ENCODE measurements around the gene GABRB1.

GABRB1 gene

GRCh38 chr4:46986922-46987638, 44.3 kb upstream of the GABRB1 start:
- TF ChIP-seq TSHZ2 (CRISPR knock-in tag; IDR thresholded peaks at IDR 0.05), result no peak
- no peak for TF ChIP-seq ZC3H10 (CRISPR knock-in tag; IDR thresholded peaks at IDR 0.05)
- no peak for TF ChIP-seq TCF4 (CRISPR knock-in tag; IDR thresholded peaks at IDR 0.05; ENCODE audit: borderline replicate concordance)
- no peak for TF ChIP-seq CSDC2 (CRISPR knock-in tag; IDR thresholded peaks at IDR 0.05)
- no peak for TF ChIP-seq ESRRG (CRISPR knock-in tag; IDR thresholded peaks at IDR 0.05)
- no peak for TF ChIP-seq PPARA (CRISPR knock-in tag; IDR thresholded peaks at IDR 0.05; ENCODE audit: borderline replicate concordance)
- no peak for TF ChIP-seq CREB5 (CRISPR knock-in tag; IDR thresholded peaks at IDR 0.05; ENCODE audit: low read depth)
- TF ChIP-seq TOX (CRISPR knock-in tag; IDR thresholded peaks at IDR 0.05; ENCODE audit: borderline replicate concordance), result no peak
- TF ChIP-seq ARNTL (CRISPR knock-in tag; IDR thresholded peaks at IDR 0.05; ENCODE audit: borderline replicate concordance, low read depth), result no peak
- no peak for TF ChIP-seq ZNF565 (CRISPR knock-in tag; conservative IDR thresholded peaks at IDR 0.05; ENCODE audit: low read depth)
- no peak for TF ChIP-seq ZFP3 (CRISPR knock-in tag; IDR thresholded peaks at IDR 0.05)
- no peak for TF ChIP-seq ZNF8 (CRISPR knock-in tag; IDR thresholded peaks at IDR 0.05)
- TF ChIP-seq BACH2 (CRISPR knock-in tag; IDR thresholded peaks at IDR 0.05; ENCODE audit: borderline replicate concordance), result no peak
- TF ChIP-seq RARB (CRISPR knock-in tag; IDR thresholded peaks at IDR 0.05), result no peak
- TF ChIP-seq CSRNP3 (CRISPR knock-in tag; IDR thresholded peaks at IDR 0.05), result no peak
- ATAC-seq, result no peak

GRCh38 chr4:46992338-46992737, 39.0 kb upstream of the GABRB1 start:
- TF ChIP-seq PPARA (CRISPR knock-in tag; IDR thresholded peaks at IDR 0.05; ENCODE audit: borderline replicate concordance) (no peak), ARNTL (CRISPR knock-in tag; IDR thresholded peaks at IDR 0.05; ENCODE audit: borderline replicate concordance, low read depth) (no peak), PATZ1 (CRISPR knock-in tag; IDR thresholded peaks at IDR 0.05; ENCODE audit: borderline replicate concordance) (no peak), CSRNP3 (CRISPR knock-in tag; IDR thresholded peaks at IDR 0.05) (no peak), ZFP3 (CRISPR knock-in tag; IDR thresholded peaks at IDR 0.05) (no peak), RARB (CRISPR knock-in tag; IDR thresholded peaks at IDR 0.05) (no peak), POU6F1 (CRISPR knock-in tag; IDR thresholded peaks at IDR 0.05; ENCODE audit: borderline replicate concordance, low read depth) (no peak), CREB5 (CRISPR knock-in tag; IDR thresholded peaks at IDR 0.05; ENCODE audit: low read depth) (no peak), BACH2 (CRISPR knock-in tag; IDR thresholded peaks at IDR 0.05; ENCODE audit: borderline replicate concordance) (no peak), ZFP30 (CRISPR knock-in tag; IDR thresholded peaks at IDR 0.05) (no peak), TOX (CRISPR knock-in tag; IDR thresholded peaks at IDR 0.05; ENCODE audit: borderline replicate concordance) (no peak)
- no peak for ATAC-seq

Data from SK-N-SH treated with all-trans-retinoic acid at 6 μM for 48 hours (cell line).